Smooth muscle cell (in vitro differentiated cells): ENCODE results near the gene LHFPL5. TPM values are rescaled to one million over a fixed set of nuclear protein-coding genes. Genes with fewer than 3 reads are reported as not detected.

ENCODE experiments used
- DNase-seq: peaks from one replicate; lab custom pipeline; 2025; ENCODE audit not compliant: unreplicated experiment; lab: John Stamatoyannopoulos, UW
- H2AFZ ChIP-seq: fragments of 200-600 bp; sonication (generic); 2 replicates; pipeline ENCODE4 v1.6.0; 2016; ENCODE audit warnings: antibody characterized with exemption, low read depth, mild to moderate bottlenecking
- H3F3A ChIP-seq: fragments of 200-600 bp; sonication (generic); 2 replicates; pipeline ENCODE4 v1.6.0; 2017; ENCODE audit warnings: antibody characterized with exemption, low read depth
- H3K27ac ChIP-seq: fragments of 200-600 bp; sonication (generic); 2 replicates; pipeline ENCODE4 v1.5.1; 2016; ENCODE audit warnings: low read depth, mild to moderate bottlenecking
- H3K27me3 ChIP-seq: fragments of 200-600 bp; sonication (generic); 2 replicates; pipeline ENCODE4 v1.6.1; 2016; ENCODE audit warnings: low read depth, mild to moderate bottlenecking
- H3K36me3 ChIP-seq: fragments of 200-600 bp; sonication (generic); 2 replicates; pipeline ENCODE4 v1.5.1; 2016; ENCODE audit warnings: low read depth
- H3K4me1 ChIP-seq: fragments of 200-600 bp; sonication (generic); 2 replicates; pipeline ENCODE4 v1.5.1; 2016; ENCODE audit warnings: low read depth
- H3K4me2 ChIP-seq: fragments of 200-600 bp; sonication (generic); 2 replicates; pipeline ENCODE4 v1.6.0; 2016; ENCODE audit warnings: mild to moderate bottlenecking
- H3K4me3 ChIP-seq: fragments of 200-600 bp; sonication (generic); 2 replicates; pipeline ENCODE4 v1.5.1; 2016; ENCODE audit warnings: mild to moderate bottlenecking
- H3K79me2 ChIP-seq: fragments of 200-600 bp; sonication (generic); 2 replicates; pipeline ENCODE4 v1.6.0; 2016; ENCODE audit warnings: low read depth, mild to moderate bottlenecking
- H3K9ac ChIP-seq: fragments of 200-600 bp; sonication (generic); 2 replicates; pipeline ENCODE4 v1.6.0; 2016; ENCODE audit warnings: low read depth
- H3K9me3 ChIP-seq: fragments of 200-600 bp; sonication (generic); replicated peaks from 2 replicates; pipeline ENCODE4 v1.5.1; 2016; ENCODE audit warnings: low read depth
- H4K20me1 ChIP-seq: fragments of 200-600 bp; sonication (generic); 2 replicates; pipeline ENCODE4 v1.6.0; 2016; ENCODE audit warnings: low read depth
- CTCF ChIP-seq: fragments of 200-600 bp; sonication (generic); IDR thresholded peaks from 2 replicates; pipeline ENCODE4 v1.5.1; 2017; ENCODE audit warnings: borderline replicate concordance, mild to moderate bottlenecking, antibody characterized with exemption; ENCODE audit not compliant: insufficient read depth, poor library complexity, severe bottlenecking
- WGBS: methylation state at CpG from one replicate; pipeline ENCODE4 v1.1.7; 2016; ENCODE audit warnings: low lambda C conversion rate; 5-methylcytosine and 5-hydroxymethylcytosine counted together
- polyA plus RNA-seq: library from polyadenylated mRNA; unstranded; fragments of >200 nt; fragmentation: Nextera tagmentation; extraction: Ambion mirVana; gene quantifications from 2 replicates; pipeline ENCODE4 v1.2.1, GENCODE V29; 2016
- total RNA-seq: library from RNA; depleted of rRNA; stranded (reverse); fragments of >200 nt; gene quantifications from 2 replicates; pipeline ENCODE4 v1.2.3, GENCODE V29; 2014

Gene LHFPL5
- total and polyA plus RNA-seq, 2 experiments from 2014 or later, result not detected

GRCh38 chr6:35765739-35766138, 39.4 kb upstream of the LHFPL5 start:
- 92% methylated on average over 23 of the region's 23 CpGs for WGBS
- no peaks in the 10 kb centered on the region for H3K79me2 ChIP-seq
- peaks cover 41% of the 10 kb centered on the region for H3K27me3 ChIP-seq
- no peak for DNase-seq
- H3K4me2 ChIP-seq, result no peak overlapping the region
- TF ChIP-seq CTCF, result no peak
- no peaks in the 10 kb centered on the region for H4K20me1 ChIP-seq
- H3K4me1 ChIP-seq, result no peaks in the 10 kb centered on the region
- H2AFZ ChIP-seq, result no peak overlapping the region
- H3K9ac ChIP-seq, result no peak overlapping the region
- no peak overlapping the region for H3K27ac ChIP-seq
- H3K4me3 ChIP-seq, result no peak overlapping the region
- no peaks in the 10 kb centered on the region for H3F3A ChIP-seq
- H3K9me3 ChIP-seq, result no peaks in the 10 kb centered on the region
- no peaks in the 10 kb centered on the region for H3K36me3 ChIP-seq

- H3K27ac ChIP-seq, result no peak overlapping the region
- H3F3A ChIP-seq, result no peaks in the 10 kb centered on the region
- H3K4me2 ChIP-seq, result no peak overlapping the region
- no peaks in the 10 kb centered on the region for H4K20me1 ChIP-seq
- no peaks in the 10 kb centered on the region for H3K4me1 ChIP-seq
- peaks cover 16% of the 10 kb centered on the region for H3K27me3 ChIP-seq
- TF ChIP-seq CTCF, result no peak
- H3K79me2 ChIP-seq, result no peaks in the 10 kb centered on the region
- DNase-seq, result no peak
- H2AFZ ChIP-seq, result no peak overlapping the region
- no peak overlapping the region for H3K4me3 ChIP-seq
- no peak overlapping the region for H3K9ac ChIP-seq
- H3K36me3 ChIP-seq, result no peaks in the 10 kb centered on the region
- WGBS, result 75% methylated on average over 4 of the region's 4 CpGs
- H3K9me3 ChIP-seq, result no peaks in the 10 kb centered on the region
These were observed 35.9 kb upstream of the LHFPL5 start for GRCh38 chr6:35769211-35769610.

- TF ChIP-seq CTCF, result no peak
- Histone ChIP-seq H3K27me3 (peaks cover 4% of the 10 kb centered on the region), H3K4me1 (no peaks in the 10 kb centered on the region), H3K36me3 (no peaks in the 10 kb centered on the region), H3K9me3 (no peaks in the 10 kb centered on the region), H3K27ac (no peak overlapping the region), H2AFZ (no peak overlapping the region), H4K20me1 (no peaks in the 10 kb centered on the region), H3K4me2 (no peak overlapping the region), H3K79me2 (no peaks in the 10 kb centered on the region), H3K4me3 (no peak overlapping the region), H3K9ac (no peak overlapping the region), H3F3A (no peaks in the 10 kb centered on the region)
- WGBS, result 67% methylated on average over 5 of the region's 5 CpGs
- DNase-seq, result no peak
These were observed 33.9 kb upstream of the LHFPL5 start for GRCh38 chr6:35771343-35771627.

GRCh38 chr6:35774116-35774794, 30.9 kb upstream of the LHFPL5 start:
- no peak overlapping the region for H3K27ac ChIP-seq
- H3K9ac ChIP-seq, result no peak overlapping the region
- H3F3A ChIP-seq, result no peaks in the 10 kb centered on the region
- H3K36me3 ChIP-seq, result no peaks in the 10 kb centered on the region
- H3K4me1 ChIP-seq, result peaks cover 3% of the 10 kb centered on the region
- no peaks in the 10 kb centered on the region for H4K20me1 ChIP-seq
- WGBS, result 94% methylated on average over 11 of the region's 11 CpGs
- no peaks in the 10 kb centered on the region for H3K9me3 ChIP-seq
- no peak overlapping the region for H3K4me3 ChIP-seq
- H3K4me2 ChIP-seq, result no peak overlapping the region
- no peak for TF ChIP-seq CTCF
- no peaks in the 10 kb centered on the region for H3K79me2 ChIP-seq
- DNase-seq, result no peak
- peaks cover 1% of the 10 kb centered on the region for H3K27me3 ChIP-seq
- no peak overlapping the region for H2AFZ ChIP-seq
